Thyroid gland (tissue), 4 donors: Measurements from ENCODE around the gene CLDN9.

Experiments
- POLR2A ChIP-seq, 2 donors: fragments of 450-650 bp; IDR thresholded peaks; one replicate each; pipeline ENCODE4 v1.6.1; 2017; ENCODE audit warnings: antibody characterized with exemption in 2 of 2, mild to moderate bottlenecking in 2 of 2, moderate library complexity in 1 of 2
- TF ChIP-seq, protein P1 (sequence below), 6 experiments: fragments of 200-600 bp in 3 of 6; fragments of 450-650 bp in 3 of 6; sonication (generic) in 3 of 6; IDR thresholded peaks; one replicate each; pipeline ENCODE4 v1.5.1; 2016 to 2019; ENCODE audit warnings: antibody characterized with exemption in 6 of 6, mild to moderate bottlenecking in 2 of 6, inconsistent platforms in 1 of 6, moderate library complexity in 1 of 6

DNA sequence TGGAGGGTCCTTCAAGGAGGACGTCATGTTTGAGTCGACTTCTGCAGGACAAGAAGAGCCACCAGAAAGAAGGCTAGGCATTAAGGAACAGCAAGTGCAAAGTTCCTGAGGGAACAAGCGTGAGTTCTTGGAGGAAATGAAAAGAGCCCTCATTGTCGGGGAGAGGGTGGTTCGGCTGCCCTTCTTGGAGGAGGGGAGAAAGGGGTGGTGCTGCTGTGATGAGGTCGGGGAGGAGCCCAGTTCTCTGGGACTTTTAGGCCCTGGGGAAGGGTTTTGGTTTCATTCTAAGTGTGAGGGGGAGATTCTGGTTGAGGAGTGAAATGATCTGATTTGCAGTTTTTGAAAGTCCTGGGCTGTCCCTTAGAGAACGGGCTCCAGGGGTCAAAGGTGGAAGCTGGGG lies 19.9 kb downstream of the CLDN9 start:
- TF ChIP-seq, protein P1, sequence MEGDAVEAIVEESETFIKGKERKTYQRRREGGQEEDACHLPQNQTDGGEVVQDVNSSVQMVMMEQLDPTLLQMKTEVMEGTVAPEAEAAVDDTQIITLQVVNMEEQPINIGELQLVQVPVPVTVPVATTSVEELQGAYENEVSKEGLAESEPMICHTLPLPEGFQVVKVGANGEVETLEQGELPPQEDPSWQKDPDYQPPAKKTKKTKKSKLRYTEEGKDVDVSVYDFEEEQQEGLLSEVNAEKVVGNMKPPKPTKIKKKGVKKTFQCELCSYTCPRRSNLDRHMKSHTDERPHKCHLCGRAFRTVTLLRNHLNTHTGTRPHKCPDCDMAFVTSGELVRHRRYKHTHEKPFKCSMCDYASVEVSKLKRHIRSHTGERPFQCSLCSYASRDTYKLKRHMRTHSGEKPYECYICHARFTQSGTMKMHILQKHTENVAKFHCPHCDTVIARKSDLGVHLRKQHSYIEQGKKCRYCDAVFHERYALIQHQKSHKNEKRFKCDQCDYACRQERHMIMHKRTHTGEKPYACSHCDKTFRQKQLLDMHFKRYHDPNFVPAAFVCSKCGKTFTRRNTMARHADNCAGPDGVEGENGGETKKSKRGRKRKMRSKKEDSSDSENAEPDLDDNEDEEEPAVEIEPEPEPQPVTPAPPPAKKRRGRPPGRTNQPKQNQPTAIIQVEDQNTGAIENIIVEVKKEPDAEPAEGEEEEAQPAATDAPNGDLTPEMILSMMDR (IDR thresholded peaks at IDR 0.05) = no peak
- no peak for TF ChIP-seq POLR2A (IDR thresholded peaks at IDR 0.05)
